Fibroblast of lung (primary cell): ENCODE data around the gene FSTL4. TPM values are rescaled to one million over a fixed set of nuclear protein-coding genes. Genes with fewer than 3 reads are reported as not detected.

Source experiments
- DNase-seq, 2 donors: peaks; one replicate each; pipeline versions ENCODE4 v3.0.0 to v3.0.0-alpha.2; 2010; ENCODE audit warnings: low read depth in 2 of 2
- H2AFZ ChIP-seq: 2 replicates; pipeline ENCODE4 v1.5.1; 2012; ENCODE audit warnings: low read length, control low read depth, inconsistent platforms
- H3K27ac ChIP-seq: 2 replicates; pipeline ENCODE4 v1.5.1; 2011; ENCODE audit warnings: low read length, control low read depth; ENCODE audit not compliant: insufficient read depth
- H3K27me3 ChIP-seq: 2 replicates; pipeline ENCODE4 v1.5.1; 2011; ENCODE audit warnings: mild to moderate bottlenecking, low read length; ENCODE audit not compliant: control insufficient read depth, insufficient read depth
- H3K36me3 ChIP-seq: 2 replicates; pipeline ENCODE4 v1.5.1; 2011; ENCODE audit warnings: low read length; ENCODE audit not compliant: control insufficient read depth, insufficient read depth
- H3K4me1 ChIP-seq: 2 replicates; pipeline ENCODE4 v1.5.1; 2011; ENCODE audit warnings: low read length; ENCODE audit not compliant: control insufficient read depth, insufficient read depth; ENCODE audit errors: extremely low read depth
- H3K4me2 ChIP-seq: 2 replicates; pipeline ENCODE4 v1.5.1; 2011; ENCODE audit warnings: low read length, control low read depth; ENCODE audit not compliant: insufficient read depth; ENCODE audit errors: extremely low read depth
- H3K4me3 ChIP-seq, 4 experiments: fragments of 200-600 bp in 1 of 4; sonication (generic) in 1 of 4; replicated peaks in 1 of 4; 2 replicates each; pipeline ENCODE4 v1.5.1; 2011 to 2016; ENCODE audit warnings: low read length in 4 of 4, low read depth in 3 of 4, mild to moderate bottlenecking in 3 of 4, control low read depth in 2 of 4, inconsistent platforms in 1 of 4, mixed read lengths in 1 of 4; ENCODE audit not compliant: insufficient read depth in 1 of 4; ENCODE audit errors: control extremely low read depth in 1 of 4
- H3K79me2 ChIP-seq: 2 replicates; pipeline ENCODE4 v1.5.1; 2012; ENCODE audit warnings: mild to moderate bottlenecking, low read length, inconsistent platforms; ENCODE audit not compliant: control insufficient read depth, insufficient read depth
- H3K9ac ChIP-seq: 2 replicates; pipeline ENCODE4 v1.5.1; 2011; ENCODE audit warnings: mild to moderate bottlenecking, low read length, control low read depth; ENCODE audit not compliant: insufficient read depth
- H3K9me3 ChIP-seq: 2 replicates; pipeline ENCODE4 v1.5.1; 2012; ENCODE audit warnings: low read depth, low read length; ENCODE audit not compliant: control insufficient read depth, insufficient read depth
- H4K20me1 ChIP-seq: 2 replicates; pipeline ENCODE4 v1.5.1; 2011; ENCODE audit warnings: low read length; ENCODE audit not compliant: control insufficient read depth, insufficient read depth; ENCODE audit errors: extremely low read depth
- CTCF ChIP-seq, 2 donors: IDR thresholded peaks in 1 of 2; conservative IDR thresholded peaks in 1 of 2; 1 replicate in 1 of 2; 2 replicates in 1 of 2; pipeline ENCODE4 v1.5.1; 2011 to 2012; ENCODE audit warnings: low read length in 2 of 2, control low read depth in 1 of 2, inconsistent platforms in 1 of 2, low read depth in 1 of 2, mild to moderate bottlenecking in 1 of 2
- EZH2 ChIP-seq: IDR thresholded peaks from 2 replicates; pipeline ENCODE4 v1.5.1; 2012; ENCODE audit warnings: low read length, control low read depth, mild to moderate bottlenecking; ENCODE audit errors: missing control alignments
- polyA plus RNA-seq, 2 donors: library from polyadenylated mRNA; depleted of rRNA in 1 of 2; stranded (reverse) in 1 of 2; unstranded in 1 of 2; fragments of >200 nt; gene quantifications; 2 replicates each; pipeline ENCODE4 v1.2.1, GENCODE V29; 2011 to 2012; ENCODE audit warnings: missing spikeins in 1 of 2
- total RNA-seq: library from RNA; depleted of rRNA; stranded (reverse); fragments of >200 nt; gene quantifications from 2 replicates; pipeline ENCODE4 v1.2.1, GENCODE V29; 2014

The FSTL4 gene
- total and polyA plus RNA-seq, 2 donors (not counting 1 experiment from before 2014, with no cell fraction given), result 0.17 to 0.33 TPM

- Histone ChIP-seq H3K4me2 (no peak overlapping the region), H3K27ac (no peak overlapping the region), H4K20me1 (no peaks in the 10 kb centered on the region), H3K27me3 (no peaks in the 10 kb centered on the region), H3K9me3 (no peaks in the 10 kb centered on the region), H3K9ac (no peak overlapping the region), H3K4me3 (no peak overlapping the region), H3K4me1 (no peaks in the 10 kb centered on the region), H3K79me2 (no peaks in the 10 kb centered on the region), H2AFZ (no peak overlapping the region), H3K36me3 (no peaks in the 10 kb centered on the region)
- TF ChIP-seq CTCF (conservative IDR thresholded peaks at IDR 0.05 in 1 of 2, IDR thresholded peaks at IDR 0.05 in 1 of 2; ENCODE audit: low read depth in 1 of 2, low read length in 2 of 2), result no peak
- no peak for TF ChIP-seq EZH2
- no peak for DNase-seq
Observed at GRCh38 chr5:133581918-133582317, 30.4 kb downstream of the FSTL4 start.

- TF ChIP-seq CTCF (conservative IDR thresholded peaks at IDR 0.05 in 1 of 2, IDR thresholded peaks at IDR 0.05 in 1 of 2; ENCODE audit: low read depth in 1 of 2, low read length in 2 of 2) (no peak), EZH2 (no peak)
- Histone ChIP-seq H3K4me1 (no peaks in the 10 kb centered on the region), H3K4me3 (no peak overlapping the region), H2AFZ (no peak overlapping the region), H3K27me3 (no peaks in the 10 kb centered on the region), H3K27ac (no peak overlapping the region), H3K4me2 (no peak overlapping the region), H3K36me3 (no peaks in the 10 kb centered on the region), H4K20me1 (no peaks in the 10 kb centered on the region), H3K9me3 (no peaks in the 10 kb centered on the region), H3K9ac (no peak overlapping the region), H3K79me2 (no peaks in the 10 kb centered on the region)
- DNase-seq, result no peak
Observed at GRCh38 chr5:133581348-133581747, 31.0 kb downstream of the FSTL4 start.

GRCh38 chr5:133580618-133581017 is 31.7 kb downstream of the FSTL4 start:
- Histone ChIP-seq H4K20me1 (no peaks in the 10 kb centered on the region), H3K27me3 (no peaks in the 10 kb centered on the region), H3K9me3 (no peaks in the 10 kb centered on the region), H3K4me1 (no peaks in the 10 kb centered on the region), H3K4me3 (no peak overlapping the region), H3K27ac (no peak overlapping the region), H3K79me2 (no peaks in the 10 kb centered on the region), H3K9ac (no peak overlapping the region), H3K4me2 (no peak overlapping the region), H2AFZ (no peak overlapping the region), H3K36me3 (no peaks in the 10 kb centered on the region)
- no peak for TF ChIP-seq EZH2
- no peak for TF ChIP-seq CTCF (conservative IDR thresholded peaks at IDR 0.05 in 1 of 2, IDR thresholded peaks at IDR 0.05 in 1 of 2; ENCODE audit: low read depth in 1 of 2, low read length in 2 of 2)
- DNase-seq, result no peak
